GM19043 (cell line): ENCODE results near the gene SIDT2.
A peak's percentile ranks its signal among the peaks of the same experiment; 100 is the strongest.

Experiments
- ATAC-seq: cut with Tn5 transposase; IDR thresholded peaks from one replicate; pipeline ENCODE4 v1.9.1; 2021; ENCODE audit warnings: low read depth; ENCODE audit not compliant: unreplicated experiment

The SIDT2 gene

DNA sequence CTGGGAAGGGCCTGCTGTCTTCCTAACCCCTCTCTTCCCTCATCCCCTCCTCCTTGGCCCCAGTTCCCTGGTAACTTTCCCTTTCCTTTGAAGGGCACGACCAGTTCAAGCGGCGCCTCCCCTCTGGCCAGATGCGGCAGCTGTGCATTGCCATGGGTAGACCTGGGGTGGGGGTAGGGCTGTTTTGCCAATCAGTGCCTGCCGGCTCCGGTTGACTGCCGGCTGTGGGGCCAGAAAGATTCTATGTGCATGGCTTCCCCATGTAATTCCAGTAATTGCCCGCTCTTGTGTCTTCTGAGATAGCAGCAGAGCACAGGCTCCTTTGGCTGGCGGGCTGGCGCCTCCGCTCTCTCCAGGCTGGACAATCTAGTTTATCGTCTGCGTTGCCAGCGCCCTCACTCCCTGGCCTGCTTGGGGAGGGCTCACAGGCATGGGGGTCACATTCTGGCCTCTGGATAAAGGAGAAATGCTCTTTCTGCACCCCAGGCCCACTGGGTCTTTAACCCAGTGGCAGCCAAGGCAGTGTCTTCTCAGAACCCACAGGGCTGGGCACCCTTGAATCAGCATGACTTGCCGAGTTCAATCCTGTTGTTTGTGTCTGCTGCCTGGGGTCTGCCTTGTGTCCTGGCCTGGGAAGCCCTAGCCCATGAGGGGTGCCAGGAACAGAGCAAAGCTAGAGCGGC lies 9.4 kb downstream of the SIDT2 start:
- no peak for ATAC-seq

DNA sequence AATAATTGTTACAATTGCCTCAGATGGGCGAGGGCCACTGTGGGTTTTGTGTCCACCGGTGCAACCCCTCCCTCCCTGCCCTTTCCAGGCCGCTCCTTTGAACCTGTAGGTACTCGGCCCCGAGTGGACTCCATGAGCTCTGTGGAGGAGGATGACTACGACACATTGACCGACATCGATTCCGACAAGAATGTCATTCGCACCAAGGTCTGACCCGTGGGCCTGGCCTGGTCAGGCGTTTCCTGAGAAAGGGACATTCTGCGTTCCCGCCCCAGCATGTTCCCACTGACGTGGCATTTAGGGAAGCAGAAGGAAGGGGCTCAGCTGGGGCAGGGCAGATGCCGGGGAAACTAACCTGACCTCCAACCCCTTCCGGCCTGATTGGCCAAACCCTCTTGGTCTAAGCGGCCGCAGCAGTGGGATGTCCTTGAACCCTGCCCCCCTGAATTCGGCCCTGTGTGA lies 10.1 kb downstream of the SIDT2 start:
- ATAC-seq = no peak

DNA sequence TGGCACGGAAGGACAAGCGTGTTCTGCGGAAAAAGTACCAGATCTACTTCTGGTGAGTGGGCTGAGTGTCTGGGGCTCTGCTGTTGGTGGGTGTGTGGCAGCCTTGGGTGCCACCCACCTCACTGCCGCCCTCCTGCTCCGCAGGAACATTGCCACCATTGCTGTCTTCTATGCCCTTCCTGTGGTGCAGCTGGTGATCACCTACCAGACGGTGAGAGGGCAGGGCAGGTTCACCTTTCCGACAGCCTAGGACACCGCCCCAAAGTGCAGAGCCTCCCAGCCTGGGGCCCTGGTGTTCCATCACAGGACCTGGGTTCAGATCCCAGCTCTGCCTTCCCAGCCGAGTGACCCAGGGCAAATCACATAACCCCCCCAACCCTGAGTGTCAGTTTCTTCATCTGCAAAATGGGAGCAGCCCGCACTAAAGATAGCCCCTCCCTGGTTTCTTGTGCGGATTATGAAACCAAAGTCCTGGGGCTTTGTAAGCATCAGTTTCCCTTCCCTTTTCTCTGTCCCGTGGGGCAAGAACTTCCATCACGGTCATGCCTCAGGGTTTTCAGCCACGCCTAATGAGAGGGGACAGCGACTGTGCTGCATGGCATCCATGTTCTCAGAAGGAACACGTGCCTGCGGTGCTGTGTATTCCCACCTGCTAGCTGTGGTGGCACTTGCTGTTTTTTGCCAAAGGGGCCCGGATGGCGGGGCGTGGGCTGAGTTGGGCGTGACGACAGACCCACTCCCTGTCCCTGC lies 10.8 kb downstream of the SIDT2 start:
- peak; percentile 61 for ATAC-seq

DNA sequence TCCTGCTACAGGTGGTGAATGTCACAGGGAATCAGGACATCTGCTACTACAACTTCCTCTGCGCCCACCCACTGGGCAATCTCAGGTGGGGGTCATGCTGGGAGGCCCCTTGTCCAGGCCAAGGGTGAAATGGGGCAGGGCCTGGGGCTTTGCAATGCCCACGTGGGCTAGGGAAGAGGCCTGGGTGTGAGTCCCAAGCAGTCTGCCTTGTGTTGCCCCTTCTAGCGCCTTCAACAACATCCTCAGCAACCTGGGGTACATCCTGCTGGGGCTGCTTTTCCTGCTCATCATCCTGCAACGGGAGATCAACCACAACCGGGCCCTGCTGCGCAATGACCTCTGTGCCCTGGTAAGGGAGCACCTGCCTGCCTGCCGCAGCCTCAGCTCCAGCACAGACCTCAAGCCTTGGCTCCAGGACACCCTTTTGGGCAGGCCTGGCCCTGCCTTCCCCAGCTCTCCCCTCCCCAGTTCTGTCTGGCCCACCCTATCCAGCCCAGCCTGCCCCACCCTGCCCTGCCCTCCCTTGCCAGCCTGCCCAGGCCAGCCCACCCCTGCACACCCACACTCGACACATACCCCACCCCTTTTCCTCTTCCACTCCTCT lies 11.5 kb downstream of the SIDT2 start:
- ATAC-seq = no peak

DNA sequence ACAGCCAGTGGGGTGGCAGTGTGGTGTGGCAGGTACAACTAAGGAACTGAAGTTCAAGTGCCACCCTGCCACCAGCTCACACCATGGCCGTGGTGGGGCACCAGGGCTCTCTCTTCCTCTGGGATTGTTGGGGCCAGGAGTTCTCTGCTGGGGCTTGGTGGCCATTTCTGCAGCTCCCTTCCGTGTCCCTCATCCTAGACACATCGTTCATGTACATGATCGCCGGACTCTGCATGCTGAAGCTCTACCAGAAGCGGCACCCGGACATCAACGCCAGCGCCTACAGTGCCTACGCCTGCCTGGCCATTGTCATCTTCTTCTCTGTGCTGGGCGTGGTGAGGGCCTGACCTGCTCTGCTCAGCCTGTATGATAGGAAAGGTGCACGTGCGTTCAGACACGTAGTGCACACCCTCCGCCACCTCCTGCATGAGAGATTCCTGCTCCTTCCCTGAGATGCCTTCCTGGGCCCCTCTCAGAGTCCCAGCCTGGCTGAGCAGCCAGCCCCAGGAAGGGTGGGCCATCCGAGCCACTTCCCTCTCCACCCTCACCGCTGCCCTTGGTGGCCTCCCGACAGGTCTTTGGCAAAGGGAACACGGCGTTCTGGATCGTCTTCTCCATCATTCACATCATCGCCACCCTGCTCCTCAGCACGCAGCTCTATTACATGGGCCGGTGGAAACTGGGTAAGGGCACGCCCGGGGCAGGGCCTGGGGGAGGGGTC lies 13.3 kb downstream of the SIDT2 start:
- no peak for ATAC-seq

DNA sequence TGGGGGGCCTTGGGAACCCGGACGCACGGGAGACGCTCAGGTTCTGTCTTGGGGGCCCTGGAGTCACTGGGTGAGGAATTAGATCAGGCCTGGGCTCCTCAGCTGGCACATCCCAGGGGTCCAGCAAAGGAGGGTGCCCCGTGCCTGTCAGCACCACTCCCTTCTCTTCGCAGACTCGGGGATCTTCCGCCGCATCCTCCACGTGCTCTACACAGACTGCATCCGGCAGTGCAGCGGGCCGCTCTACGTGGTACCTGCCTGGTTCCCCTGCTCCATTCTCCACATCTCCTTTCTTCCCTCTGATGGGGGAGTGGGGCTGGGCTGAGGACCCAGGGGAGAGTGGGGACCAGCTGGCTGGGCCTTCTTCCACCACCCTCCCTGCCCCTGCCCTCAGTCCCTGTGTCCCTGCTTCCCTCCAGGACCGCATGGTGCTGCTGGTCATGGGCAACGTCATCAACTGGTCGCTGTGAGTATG lies 13.9 kb downstream of the SIDT2 start:
- ATAC-seq = no peak

DNA sequence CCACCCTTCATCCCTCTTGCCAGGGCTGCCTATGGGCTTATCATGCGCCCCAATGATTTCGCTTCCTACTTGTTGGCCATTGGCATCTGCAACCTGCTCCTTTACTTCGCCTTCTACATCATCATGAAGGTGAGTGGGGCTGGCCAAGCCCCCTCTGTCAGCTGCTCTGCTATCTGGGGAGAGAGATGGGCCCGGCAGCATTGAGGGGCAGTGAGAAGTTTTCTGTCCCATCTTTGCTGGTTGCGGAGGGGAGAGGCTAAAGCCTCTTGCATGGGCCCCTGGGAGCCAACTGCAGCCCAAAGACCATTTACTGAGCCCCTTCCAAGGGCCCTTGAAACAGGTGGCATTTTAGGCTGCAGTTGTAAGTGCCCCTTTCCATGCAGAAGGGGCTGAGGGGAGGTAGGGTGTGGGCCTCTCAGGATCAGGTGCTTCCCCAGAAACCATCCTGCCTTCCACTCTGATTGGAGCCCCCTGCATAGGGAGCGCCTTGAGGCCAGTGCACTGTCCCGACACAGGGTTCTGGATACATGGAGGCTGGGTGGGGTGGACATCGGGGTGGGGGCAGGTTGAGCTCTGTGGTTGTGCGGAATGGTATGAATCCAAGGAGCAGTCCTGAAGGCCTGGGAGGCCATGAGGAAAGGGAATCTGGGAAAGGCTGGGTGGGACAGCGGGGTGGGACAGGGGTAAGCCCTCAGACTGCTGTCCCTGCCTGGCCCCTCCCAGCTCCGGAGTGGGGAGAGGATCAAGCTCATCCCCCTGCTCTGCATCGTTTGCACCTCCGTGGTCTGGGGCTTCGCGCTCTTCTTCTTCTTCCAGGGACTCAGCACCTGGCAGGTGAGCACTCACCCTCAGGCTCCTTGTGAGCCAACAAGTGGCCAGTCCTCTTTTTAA lies 14.8 kb downstream of the SIDT2 start:
- no peak for ATAC-seq

DNA sequence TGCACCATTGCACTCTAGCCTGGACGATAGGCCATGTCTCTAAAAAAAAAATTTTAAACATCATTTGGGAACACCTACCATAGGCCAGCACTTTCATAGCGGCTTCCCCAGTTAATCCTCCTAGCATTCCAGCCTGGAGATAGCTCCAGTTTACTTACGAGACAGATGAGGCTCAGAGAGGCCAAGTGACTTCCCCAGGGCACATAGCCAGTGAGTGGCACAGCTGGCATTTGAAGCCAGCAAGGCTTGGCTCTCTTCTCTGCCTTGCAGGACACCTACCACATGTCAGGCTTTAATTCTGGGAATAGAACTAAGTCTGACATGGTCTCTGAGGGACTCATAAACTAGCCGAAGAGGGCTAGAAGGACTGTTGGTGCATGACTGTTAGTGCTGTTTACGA lies 15.7 kb downstream of the SIDT2 start:
- no peak for ATAC-seq

DNA sequence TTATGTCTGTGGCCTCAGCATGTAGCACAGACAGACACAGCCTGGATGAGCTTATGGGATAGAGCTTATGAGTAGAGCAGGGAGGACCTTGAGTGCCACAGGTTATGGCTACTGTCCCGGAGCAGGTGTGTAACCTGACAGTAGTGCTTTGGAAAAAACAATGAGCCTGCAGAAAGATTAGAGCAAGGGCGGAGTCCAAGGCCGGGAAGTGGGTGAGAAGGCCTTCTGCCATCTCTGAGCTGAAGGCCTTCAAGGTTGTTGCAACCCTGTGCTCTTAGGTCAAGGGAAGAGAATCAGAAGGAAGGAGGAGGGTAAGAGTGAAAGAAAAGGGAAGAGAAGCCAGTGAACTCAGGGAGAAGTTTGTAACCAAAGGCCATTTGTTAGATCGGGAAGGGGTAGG lies 16.7 kb downstream of the SIDT2 start:
- no peak for ATAC-seq

DNA sequence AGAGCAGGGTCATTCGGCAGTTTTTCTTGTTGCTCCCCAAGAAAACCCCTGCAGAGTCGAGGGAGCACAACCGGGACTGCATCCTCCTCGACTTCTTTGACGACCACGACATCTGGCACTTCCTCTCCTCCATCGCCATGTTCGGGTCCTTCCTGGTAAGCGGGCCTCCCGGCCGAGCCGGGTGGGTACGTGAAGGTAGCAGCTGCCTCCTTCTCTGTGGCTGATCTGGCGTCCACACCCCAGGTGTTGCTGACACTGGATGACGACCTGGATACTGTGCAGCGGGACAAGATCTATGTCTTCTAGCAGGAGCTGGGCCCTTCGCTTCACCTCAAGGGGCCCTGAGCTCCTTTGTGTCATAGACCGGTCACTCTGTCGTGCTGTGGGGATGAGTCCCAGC lies 17.2 kb downstream of the SIDT2 start:
- ATAC-seq = no peak

DNA sequence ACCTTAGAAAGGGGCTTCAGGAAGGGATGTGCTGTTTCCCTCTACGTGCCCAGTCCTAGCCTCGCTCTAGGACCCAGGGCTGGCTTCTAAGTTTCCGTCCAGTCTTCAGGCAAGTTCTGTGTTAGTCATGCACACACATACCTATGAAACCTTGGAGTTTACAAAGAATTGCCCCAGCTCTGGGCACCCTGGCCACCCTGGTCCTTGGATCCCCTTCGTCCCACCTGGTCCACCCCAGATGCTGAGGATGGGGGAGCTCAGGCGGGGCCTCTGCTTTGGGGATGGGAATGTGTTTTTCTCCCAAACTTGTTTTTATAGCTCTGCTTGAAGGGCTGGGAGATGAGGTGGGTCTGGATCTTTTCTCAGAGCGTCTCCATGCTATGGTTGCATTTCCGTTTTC lies 18.5 kb downstream of the SIDT2 start:
- no peak for ATAC-seq

DNA sequence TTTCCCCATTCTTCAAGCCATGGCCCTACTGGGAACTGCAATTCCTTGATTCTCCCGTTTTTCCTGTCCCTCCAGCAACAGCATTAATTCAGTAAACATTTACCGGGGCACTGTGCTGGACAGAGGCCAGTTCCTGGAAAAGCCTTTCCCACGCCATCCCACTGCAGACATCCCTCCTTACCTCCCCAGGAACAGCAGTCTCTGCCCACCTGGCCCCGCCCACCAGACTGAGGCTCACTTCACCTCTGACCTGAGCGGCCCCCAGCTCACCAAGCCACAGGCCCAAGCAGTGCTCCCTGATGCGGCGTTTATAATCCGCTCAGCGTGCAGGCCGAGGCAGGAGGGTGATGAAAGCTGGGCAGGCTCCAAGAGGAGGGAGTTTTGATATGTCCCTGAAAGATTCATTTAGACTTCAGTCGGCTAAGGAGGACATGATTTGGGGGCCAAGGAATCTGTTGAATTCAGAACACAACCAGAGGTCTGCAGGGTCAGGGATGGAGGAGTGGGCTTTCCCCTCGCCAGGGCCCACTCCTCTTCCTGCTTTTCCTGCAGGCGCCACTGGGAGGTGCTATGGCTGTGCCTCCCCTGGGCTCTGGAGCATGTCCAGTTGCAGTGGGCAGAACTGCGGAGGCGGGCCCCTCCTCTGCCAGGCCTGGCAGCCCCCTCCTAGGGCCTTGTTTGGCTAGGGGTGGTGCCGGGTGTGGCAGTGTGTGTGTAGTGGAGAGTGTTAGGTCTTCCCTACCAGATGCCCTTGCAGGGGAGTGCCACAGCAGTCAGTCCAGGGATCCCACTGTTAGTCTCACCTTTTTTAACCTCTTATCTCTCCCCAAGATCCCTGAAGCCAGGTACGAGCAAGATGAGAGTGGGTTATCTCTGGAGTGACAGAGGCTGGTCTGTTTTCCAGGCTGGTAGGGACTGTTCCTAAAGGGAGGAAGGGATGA lies 19.2 kb downstream of the SIDT2 start:
- ATAC-seq = no peak

DNA sequence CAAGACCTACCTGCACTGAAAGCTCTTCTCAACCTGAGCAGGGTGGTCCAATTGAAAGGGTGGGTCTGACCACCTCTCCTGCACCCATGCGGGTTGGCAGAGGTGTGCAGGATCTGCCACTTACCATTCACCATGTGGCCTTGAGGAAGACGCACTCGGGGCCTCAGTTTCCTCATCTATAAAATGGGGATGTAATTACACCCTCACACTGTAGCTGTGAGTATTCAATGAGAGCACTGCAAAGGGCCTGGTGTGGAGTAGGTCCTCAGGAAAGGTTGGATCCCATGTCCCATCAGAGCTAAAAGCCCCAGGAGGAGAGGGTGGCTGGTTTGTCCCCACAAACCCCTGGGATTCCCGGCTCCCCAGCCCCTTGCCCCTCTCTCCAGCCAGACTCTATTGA lies 20.1 kb downstream of the SIDT2 start:
- no peak for ATAC-seq

DNA sequence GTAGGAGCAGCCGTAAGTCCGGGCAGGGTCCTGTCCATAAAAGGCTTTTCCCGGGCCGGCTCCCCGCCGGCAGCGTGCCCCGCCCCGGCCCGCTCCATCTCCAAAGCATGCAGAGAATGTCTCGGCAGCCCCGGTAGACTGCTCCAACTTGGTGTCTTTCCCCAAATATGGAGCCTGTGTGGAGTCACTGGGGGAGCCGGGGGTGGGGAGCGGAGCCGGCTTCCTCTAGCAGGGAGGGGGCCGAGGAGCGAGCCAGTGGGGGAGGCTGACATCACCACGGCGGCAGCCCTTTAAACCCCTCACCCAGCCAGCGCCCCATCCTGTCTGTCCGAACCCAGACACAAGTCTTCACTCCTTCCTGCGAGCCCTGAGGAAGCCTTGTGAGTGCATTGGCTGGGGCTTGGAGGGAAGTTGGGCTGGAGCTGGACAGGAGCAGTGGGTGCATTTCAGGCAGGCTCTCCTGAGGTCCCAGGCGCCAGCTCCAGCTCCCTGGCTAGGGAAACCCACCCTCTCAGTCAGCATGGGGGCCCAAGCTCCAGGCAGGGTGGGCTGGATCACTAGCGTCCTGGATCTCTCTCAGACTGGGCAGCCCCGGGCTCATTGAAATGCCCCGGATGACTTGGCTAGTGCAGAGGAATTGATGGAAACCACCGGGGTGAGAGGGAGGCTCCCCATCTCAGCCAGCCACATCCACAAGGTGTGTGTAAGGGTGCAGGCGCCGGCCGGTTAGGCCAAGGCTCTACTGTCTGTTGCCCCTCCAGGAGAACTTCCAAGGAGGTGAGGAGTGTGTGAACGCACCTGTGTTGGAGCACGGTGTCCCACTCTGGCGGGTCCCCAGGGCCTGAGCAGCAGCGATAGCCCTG lies 20.7 kb downstream of the SIDT2 start, which contains the start of gene TAGLN:
Gene TAGLN, plus strand, starts transcription at position 318 of the 863 bp plus-strand sequence. CDS start 3,644 bp downstream, outside the sequence.
- no peak for ATAC-seq

DNA sequence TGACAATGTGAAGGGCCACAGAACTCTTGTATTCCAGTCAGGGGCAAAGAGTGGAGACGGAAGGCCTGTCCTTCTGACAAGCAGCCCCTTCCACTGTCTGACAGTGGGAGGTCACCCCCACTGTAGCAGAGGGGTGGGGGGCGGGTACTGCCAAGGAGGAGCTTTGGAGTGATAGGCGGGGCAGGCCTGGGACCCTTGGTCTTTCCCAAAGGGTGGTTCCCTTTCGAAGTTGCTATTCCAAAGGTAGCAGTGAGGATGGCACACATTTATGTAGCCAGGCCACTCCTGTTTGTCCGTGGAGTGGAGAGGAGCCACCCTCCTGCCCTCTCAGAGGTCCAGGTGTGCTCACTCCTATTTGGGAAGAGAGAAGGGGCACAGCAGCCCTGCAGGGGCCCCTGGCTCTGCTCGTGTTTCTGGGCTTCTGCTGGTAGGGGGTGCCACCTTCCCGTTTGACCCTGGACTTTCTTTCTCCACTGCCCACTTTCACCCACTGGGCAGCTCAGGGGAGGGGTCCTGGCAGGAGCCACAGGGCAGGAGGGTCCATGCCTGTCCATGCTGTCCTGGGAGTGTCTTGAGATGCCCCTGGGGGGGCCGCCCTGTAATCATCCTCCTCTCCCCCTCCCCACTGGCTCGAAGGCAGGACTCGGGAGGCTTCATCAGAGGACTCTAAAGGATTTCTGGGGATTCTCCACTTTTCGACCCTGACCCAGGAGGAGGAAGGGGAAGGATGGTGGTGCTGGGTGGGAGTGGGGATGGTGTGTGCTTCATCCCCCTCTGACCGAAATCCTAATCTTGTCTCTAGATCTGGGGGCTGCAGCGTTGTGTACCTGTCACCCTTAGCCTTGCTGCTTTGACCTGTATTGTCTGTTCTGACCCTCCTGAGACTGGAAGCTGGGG lies 21.6 kb downstream of the SIDT2 start:
- ATAC-seq = no peak

DNA sequence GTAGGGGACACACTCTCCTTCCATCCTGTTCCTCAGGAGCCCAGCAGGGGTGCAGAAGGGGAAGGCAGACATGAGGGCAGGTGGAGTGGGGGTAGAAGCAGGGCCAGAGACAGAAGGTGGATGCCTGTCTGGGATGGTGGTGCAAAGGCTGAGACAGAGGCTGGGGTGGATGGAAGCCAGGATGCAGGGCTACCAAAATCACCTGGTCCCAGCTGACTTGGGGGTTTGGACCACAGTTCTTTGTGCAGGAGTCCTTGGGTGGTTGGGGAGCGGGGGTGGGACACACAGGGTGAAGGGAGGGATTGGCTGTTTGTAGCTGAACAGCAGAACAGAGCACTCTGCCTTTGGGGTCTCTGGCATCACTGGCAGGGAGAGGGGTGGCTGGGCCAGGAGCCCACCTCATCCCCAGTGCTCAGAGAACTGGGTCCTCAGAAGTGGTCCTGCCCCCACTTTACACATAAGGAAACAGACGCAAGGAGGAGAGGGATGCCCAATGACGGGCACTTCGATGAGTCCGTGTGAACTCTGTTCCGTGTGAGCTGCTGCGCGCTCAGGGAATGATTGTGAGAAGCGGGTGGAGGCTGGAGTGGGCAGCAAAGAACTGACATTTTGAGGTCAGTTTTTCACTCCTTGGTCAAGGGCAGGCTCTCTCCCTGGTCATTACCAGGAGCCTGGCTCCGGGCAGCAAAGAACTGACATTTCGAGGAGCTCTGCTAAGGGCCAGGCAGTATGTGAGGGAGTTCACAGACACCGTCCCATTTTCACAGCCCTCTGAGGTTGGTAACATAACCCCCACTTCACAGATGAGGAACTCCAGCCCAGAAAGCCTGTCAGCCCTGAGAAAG lies 22.5 kb downstream of the SIDT2 start:
- ATAC-seq = no peak
